T1000 (cell line): ENCODE measurements around the gene FAM181A.

Experiments
- DNase-seq: peaks from one replicate; lab custom pipeline; 2025; ENCODE audit warnings: mixed read lengths; lab: John Stamatoyannopoulos, UW

Gene FAM181A

GRCh38 chr14:93978735-93979134, 51.6 kb downstream of the FAM181A start:
- no peak for DNase-seq
